SK-N-SH (cell line): ENCODE results near the gene IQUB.

Experiments
- NFIC ChIP-seq: IDR thresholded peaks from 2 replicates; pipeline ENCODE4 v1.4.0; 2012; ENCODE audit warnings: borderline replicate concordance
- TF ChIP-seq, protein P1 (sequence below): fragments of 200-600 bp; sonication (generic); IDR thresholded peaks from 2 replicates; pipeline ENCODE4 v1.6.1; 2017; ENCODE audit warnings: antibody characterized with exemption, mild to moderate bottlenecking, moderate library complexity

DNA sequence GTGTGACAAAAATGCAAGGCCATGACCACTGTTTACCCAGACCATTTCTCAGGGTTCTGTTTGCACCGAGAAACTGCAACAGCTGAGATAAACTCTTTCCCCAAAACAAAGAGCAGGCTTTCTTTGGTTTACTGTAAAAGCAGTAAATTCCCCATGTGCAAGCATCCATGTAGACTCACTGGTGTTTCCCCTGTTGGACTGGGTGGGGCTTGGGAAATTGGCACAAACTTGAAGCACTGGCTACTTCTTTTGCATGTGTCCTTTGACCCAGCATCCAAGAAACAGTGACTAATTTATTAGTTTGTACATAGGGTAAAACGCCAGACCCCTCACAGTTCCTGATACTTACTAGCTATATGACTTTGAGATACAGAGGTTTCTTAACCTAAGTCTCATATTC is 12.3 kb downstream of the IQUB start:
- TF ChIP-seq, protein P1, sequence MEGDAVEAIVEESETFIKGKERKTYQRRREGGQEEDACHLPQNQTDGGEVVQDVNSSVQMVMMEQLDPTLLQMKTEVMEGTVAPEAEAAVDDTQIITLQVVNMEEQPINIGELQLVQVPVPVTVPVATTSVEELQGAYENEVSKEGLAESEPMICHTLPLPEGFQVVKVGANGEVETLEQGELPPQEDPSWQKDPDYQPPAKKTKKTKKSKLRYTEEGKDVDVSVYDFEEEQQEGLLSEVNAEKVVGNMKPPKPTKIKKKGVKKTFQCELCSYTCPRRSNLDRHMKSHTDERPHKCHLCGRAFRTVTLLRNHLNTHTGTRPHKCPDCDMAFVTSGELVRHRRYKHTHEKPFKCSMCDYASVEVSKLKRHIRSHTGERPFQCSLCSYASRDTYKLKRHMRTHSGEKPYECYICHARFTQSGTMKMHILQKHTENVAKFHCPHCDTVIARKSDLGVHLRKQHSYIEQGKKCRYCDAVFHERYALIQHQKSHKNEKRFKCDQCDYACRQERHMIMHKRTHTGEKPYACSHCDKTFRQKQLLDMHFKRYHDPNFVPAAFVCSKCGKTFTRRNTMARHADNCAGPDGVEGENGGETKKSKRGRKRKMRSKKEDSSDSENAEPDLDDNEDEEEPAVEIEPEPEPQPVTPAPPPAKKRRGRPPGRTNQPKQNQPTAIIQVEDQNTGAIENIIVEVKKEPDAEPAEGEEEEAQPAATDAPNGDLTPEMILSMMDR: no peak
- TF ChIP-seq NFIC: no peak
